Measurements from ENCODE around the gene CITED2.

GRCh38 chr6:139361211-139361610 is 13.2 kb downstream of the CITED2 start:
- no peak for TF ChIP-seq CTCF (IDR thresholded peaks at IDR 0.05 in 2 of 3, conservative IDR thresholded peaks at IDR 0.05 in 1 of 3; ENCODE audit: borderline replicate concordance in 1 of 3, insufficient read depth in 1 of 3, low read depth in 2 of 3, low read length in 2 of 3)
- no peak for TF ChIP-seq ZBTB33 (IDR thresholded peaks at IDR 0.05; ENCODE audit: extremely low read depth, insufficient replicate concordance, low read length)
- TF ChIP-seq MAX (IDR thresholded peaks at IDR 0.05) = no peak
- TF ChIP-seq POLR2A (IDR thresholded peaks at IDR 0.05; ENCODE audit: borderline replicate concordance, extremely low read depth, insufficient read depth, insufficient read length) = no peak
- TF ChIP-seq EZH2 (IDR thresholded peaks at IDR 0.05) = no peak
- TF ChIP-seq SP1 (IDR thresholded peaks at IDR 0.05; ENCODE audit: low read depth) = no peak
- no peak for TF ChIP-seq EZH2phosphoT487 (IDR thresholded peaks at IDR 0.05; ENCODE audit: borderline replicate concordance)
- TF ChIP-seq CEBPB (IDR thresholded peaks at IDR 0.05; ENCODE audit: low read depth) = no peak
- no peak for TF ChIP-seq EGR1 (IDR thresholded peaks at IDR 0.05; ENCODE audit: low read depth)
- TF ChIP-seq ZFX (IDR thresholded peaks at IDR 0.05) = no peak
- no peak for TF ChIP-seq POLR2AphosphoS5 (IDR thresholded peaks at IDR 0.05; ENCODE audit: low read depth, low read length)
- TF ChIP-seq REST (IDR thresholded peaks at IDR 0.05; ENCODE audit: low read depth) = no peak
- no peak for TF ChIP-seq ELF1 (IDR thresholded peaks at IDR 0.05; ENCODE audit: borderline replicate concordance, low read depth)
- no peak for TF ChIP-seq SIN3A (IDR thresholded peaks at IDR 0.05; ENCODE audit: low read depth)

Measured in HCT116 (cell line).